IMR-90 (cell line): ENCODE measurements around the gene MGAT4C.

Experiments used
- BHLHE40 ChIP-seq: fragments of 150-350 bp; IDR thresholded peaks from 2 replicates; pipeline ENCODE4 v1.6.1; 2016; ENCODE audit warnings: mild to moderate bottlenecking, low read depth, low read length
- POLR2A ChIP-seq: IDR thresholded peaks from 2 replicates; pipeline ENCODE4 v1.6.1; 2012; ENCODE audit warnings: mild to moderate bottlenecking, low read depth, low read length
- SMC3 ChIP-seq: fragments of 150-350 bp; IDR thresholded peaks from 2 replicates; pipeline ENCODE4 v1.6.1; 2016; ENCODE audit warnings: low read depth, mild to moderate bottlenecking, antibody characterized with exemption, low read length, moderate library complexity
- TF ChIP-seq, protein P1 (sequence below): conservative IDR thresholded peaks from 2 replicates; pipeline ENCODE4 v1.5.1; 2012; ENCODE audit warnings: mild to moderate bottlenecking, low read depth, low read length, improper control_type of control experiment

DNA sequence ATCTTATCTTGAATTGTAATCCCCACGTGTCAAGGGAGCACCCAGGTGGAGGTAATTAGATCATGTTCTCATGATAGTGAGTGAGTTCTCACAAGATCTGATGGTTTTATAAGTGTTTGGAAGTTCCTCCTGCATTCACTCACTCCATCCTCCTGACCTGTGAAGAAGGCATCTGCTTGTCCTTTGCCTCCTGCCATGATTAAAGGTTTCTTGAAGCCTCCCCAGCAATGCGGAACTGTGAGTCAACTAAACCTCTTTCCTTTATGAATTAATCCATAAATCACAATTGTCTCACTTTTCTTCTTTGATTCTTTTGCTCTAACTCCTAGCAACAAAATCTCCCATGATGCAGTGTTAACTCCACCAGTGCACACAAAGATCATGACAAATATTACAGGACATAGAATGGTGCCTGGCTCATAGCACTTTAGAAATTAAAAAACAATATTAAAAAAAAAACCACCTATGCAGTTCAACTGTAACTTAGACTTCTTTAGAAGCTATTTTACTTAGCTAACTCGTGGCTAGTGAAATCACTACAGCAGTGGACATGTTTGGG lies 37.6 kb upstream of the MGAT4C start:
- TF ChIP-seq BHLHE40 (no peak), POLR2A (no peak), SMC3 (no peak)
- TF ChIP-seq, protein P1, sequence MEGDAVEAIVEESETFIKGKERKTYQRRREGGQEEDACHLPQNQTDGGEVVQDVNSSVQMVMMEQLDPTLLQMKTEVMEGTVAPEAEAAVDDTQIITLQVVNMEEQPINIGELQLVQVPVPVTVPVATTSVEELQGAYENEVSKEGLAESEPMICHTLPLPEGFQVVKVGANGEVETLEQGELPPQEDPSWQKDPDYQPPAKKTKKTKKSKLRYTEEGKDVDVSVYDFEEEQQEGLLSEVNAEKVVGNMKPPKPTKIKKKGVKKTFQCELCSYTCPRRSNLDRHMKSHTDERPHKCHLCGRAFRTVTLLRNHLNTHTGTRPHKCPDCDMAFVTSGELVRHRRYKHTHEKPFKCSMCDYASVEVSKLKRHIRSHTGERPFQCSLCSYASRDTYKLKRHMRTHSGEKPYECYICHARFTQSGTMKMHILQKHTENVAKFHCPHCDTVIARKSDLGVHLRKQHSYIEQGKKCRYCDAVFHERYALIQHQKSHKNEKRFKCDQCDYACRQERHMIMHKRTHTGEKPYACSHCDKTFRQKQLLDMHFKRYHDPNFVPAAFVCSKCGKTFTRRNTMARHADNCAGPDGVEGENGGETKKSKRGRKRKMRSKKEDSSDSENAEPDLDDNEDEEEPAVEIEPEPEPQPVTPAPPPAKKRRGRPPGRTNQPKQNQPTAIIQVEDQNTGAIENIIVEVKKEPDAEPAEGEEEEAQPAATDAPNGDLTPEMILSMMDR: no peak
